HG02623 (cell line): ENCODE results near the gene ULK3.

Experiments
- ATAC-seq: cut with Tn5 transposase; IDR thresholded peaks from one replicate; pipeline ENCODE4 v1.9.1; 2021; ENCODE audit warnings: moderate library complexity; ENCODE audit not compliant: unreplicated experiment

The ULK3 gene

DNA sequence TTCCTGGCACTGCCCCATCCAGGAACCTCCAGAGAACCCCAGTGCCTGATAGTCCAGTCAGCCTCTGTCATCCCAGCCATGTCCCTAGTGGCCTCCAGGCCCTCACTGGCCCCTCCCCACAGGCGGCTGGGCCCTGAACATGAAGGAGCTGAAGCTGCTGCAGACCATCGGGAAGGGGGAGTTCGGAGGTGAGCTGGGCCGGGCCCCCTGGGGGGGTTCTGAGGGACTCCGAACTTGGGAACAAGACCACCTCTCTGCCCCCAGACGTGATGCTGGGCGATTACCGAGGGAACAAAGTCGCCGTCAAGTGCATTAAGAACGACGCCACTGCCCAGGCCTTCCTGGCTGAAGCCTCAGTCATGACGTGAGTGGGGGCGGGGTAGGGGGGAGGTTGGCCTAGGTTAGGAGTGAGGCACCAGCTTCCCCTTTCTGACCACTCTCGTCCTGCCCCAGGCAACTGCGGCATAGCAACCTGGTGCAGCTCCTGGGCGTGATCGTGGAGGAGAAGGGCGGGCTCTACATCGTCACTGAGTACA lies 42.3 kb downstream of the ULK3 start:
- ATAC-seq = no peak

DNA sequence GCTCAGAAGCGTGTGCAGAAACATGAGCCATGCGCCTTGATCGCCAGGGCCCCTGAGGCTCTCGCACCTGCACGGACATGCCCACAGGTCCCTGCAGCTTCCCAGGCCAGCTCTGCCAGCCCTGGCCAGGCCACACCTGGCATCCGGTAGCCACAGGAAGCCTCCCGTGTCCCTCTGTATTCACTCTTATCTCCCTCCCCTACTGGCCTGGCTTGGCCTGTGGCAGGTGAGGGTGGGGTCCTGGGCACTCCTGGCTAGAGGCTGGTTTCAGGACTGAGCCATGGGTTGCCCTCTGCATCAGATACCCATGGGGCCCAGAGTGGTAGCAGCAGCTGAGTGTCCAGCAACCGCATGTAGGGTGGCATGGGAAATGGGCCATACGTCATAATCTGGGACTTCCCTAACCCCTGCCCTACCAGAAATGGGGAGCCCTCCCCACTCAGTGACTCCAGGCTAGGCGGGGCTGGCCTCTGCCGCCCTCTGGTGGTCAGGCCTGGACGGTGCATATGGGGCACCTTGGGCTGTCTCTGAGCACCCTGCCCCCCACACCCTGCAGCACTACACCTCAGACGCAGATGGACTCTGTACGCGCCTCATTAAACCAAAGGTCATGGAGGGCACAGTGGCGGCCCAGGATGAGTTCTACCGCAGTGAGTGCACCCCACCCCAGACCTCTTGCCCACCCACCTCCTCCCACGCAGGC lies 42.9 kb downstream of the ULK3 start:
- peak; percentile 69 for ATAC-seq

DNA sequence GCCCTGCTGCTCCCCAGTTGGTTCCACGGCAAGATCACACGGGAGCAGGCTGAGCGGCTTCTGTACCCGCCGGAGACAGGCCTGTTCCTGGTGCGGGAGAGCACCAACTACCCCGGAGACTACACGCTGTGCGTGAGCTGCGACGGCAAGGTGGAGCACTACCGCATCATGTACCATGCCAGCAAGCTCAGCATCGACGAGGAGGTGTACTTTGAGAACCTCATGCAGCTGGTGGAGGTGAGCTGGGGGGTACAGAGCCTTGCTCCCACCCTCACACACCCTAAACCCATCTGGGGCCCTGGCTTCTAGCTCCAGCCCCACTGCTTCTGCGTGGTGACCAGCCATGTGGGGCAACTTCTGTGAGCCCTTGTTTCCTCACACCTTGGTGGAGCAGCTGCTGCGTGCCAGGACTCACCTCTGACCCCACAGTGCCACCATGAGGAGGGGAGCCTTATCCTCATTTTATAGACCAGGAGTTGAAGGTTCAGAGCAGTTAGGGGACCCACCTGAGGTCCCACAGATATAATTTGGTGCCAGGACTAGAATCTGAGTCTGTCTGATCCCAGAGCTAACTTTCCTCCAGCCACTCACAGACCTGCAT lies 43.6 kb downstream of the ULK3 start:
- ATAC-seq = no peak

DNA sequence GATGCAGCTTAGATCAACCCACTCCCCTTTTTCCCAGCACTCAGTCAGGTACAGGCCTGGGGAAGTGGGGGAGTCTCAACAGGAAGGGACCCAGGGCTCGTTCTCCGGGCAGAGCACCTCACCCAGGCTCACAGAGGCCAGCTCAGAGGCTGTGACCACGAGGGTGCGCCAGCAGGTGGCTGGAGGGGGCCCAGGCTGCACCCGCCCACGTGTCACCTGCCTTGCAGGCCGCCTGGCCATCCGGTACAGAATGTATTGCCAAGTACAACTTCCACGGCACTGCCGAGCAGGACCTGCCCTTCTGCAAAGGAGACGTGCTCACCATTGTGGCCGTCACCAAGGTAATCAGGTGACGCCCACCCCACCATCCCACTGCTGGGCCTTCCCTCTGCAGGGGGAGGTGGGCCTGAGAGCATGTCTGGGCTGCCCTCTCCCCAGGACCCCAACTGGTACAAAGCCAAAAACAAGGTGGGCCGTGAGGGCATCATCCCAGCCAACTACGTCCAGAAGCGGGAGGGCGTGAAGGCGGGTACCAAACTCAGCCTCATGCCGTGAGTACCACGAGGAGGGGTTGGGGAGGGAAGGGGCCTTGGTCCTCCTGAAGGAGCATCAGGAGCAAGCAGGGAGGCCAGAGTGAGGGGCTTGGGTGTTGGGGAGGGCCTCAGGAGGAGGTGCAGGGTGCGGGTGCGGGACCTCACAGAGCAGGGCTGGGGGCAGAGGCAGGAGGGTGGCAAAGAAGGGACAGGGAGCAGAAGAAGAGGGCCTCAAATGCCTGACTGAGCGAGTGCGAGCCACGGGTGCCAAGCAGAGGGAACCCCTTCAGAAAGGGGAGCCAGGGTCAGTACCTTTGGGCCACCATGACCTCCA lies 44.3 kb downstream of the ULK3 start:
- no peak for ATAC-seq

DNA sequence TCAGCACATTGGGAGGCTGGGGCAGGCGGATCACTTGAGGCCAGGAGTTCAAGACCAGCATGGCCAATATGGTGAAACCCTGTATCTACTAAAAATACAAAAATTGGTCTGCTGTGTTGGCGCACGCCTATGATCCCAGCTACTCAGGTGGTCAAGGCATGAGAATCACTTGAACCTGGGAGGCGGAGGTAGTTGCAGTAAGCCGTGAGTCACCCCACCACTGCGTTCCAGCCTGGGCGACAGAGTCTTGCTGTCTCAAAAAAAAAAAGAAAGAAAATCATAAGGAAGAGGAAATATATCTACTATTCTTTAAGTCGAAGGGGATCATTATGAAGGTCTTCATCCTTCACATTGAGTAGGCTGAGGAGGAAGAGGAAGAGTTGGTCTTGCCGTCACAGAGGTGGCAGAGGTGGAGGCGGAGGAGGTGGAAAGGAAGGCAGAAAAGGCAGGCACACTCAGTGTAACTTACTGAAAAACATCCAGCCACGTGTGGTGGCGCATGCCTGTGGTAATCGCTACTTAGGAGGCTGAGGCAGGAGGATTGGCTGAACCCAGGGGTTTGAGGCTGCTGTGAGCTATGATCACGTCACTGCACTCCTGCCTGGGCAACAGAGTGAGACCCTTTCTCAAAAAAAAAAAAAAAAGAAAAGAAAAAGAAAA lies 46.9 kb downstream of the ULK3 start:
- ATAC-seq = no peak

DNA sequence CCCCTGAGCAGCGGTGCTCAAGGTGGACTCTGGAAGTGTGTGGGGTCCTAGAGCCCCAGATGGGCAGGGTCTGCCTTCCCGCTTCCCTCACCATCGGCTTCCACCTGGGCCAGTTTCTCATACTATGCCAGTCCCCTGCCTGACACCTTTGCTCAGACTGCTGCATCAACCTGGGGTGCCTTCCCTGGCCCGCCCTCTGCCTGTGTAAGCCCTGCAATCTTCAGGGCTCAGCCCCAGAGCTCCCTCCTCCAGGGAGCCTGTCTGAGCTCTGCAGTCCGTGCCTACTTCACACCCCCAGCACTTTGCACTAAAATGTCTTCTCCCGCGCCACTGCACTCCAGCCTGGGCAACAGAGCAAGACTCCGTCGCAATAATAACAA lies 48.0 kb downstream of the ULK3 start:
- ATAC-seq = no peak

DNA sequence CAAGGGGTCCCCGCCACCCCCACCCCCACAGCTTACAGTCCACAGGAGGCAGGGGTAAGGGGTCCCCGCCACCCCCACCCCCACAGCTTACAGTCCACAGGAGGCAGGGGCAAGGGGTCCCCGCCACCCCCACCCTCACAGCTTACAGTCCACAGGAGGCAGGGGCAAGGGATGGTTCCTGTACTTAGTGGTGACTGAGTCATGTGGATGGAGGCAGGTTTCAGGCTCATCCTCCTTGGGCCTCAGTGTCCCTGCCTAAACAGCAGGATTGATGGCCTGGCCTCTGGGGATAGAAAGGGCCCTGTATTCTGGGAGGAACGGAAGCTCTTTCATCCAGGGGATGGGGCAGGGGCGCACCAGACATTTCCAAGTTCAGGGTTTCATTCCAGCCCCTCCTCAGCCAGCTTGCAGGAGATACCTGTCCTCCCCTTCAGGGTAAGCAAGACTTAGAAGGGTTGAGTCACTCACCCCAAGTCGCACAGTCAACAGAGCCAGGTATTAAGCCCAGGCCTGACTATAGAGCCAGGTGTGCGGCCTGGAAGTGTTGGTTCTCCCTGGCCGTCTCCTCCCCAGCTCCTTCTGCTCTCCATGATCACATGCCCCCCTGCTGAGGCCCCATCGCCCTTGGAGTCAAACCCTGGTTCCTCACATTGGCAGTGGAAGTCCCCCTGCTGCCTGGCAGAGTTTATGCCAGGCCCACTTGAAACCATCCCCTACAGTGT lies 48.5 kb downstream of the ULK3 start:
- no peak for ATAC-seq

DNA sequence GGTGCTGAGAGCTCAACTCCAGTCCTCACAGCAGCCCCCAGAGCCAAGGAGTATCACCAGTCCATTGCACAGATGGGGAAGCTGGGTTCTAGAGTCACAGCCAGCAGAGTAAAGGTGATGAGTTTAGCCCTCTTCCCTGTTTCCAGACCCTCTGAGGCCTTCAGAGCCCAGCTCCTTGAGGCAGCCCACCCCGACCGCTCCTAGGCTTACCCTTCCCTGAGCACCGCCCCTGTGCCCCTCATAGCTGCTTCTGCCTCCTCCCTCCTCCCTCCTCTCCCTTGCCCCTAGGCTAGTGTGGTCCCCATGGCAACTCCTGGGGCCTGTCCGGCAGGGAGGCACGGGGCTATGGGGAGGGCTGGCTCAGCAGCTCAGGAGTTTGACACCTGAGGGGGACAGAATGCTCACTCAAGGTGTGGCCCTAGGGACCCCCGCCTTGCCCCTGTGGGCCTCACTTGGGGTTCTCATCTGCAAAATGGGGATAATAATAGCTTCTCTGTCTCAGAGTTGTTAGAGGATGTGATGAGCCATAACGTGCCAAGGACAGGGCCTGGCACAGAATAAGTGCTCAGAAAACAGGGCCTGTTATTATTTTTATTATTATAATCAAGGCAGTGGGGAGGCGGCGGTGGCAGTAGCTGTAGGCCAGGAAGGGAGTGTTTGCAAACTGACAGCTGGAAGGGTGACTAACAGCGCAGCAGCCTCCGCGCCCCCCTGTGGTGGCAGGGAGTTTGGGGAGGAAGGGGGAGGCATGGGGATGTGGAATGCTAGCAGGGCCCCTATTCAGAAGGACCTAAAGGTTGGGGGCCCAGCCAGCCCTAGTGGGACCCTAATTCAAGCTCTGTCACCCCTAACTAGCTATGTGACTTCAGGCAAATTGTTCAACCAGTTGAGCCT lies 49.6 kb downstream of the ULK3 start:
- ATAC-seq = no peak

DNA sequence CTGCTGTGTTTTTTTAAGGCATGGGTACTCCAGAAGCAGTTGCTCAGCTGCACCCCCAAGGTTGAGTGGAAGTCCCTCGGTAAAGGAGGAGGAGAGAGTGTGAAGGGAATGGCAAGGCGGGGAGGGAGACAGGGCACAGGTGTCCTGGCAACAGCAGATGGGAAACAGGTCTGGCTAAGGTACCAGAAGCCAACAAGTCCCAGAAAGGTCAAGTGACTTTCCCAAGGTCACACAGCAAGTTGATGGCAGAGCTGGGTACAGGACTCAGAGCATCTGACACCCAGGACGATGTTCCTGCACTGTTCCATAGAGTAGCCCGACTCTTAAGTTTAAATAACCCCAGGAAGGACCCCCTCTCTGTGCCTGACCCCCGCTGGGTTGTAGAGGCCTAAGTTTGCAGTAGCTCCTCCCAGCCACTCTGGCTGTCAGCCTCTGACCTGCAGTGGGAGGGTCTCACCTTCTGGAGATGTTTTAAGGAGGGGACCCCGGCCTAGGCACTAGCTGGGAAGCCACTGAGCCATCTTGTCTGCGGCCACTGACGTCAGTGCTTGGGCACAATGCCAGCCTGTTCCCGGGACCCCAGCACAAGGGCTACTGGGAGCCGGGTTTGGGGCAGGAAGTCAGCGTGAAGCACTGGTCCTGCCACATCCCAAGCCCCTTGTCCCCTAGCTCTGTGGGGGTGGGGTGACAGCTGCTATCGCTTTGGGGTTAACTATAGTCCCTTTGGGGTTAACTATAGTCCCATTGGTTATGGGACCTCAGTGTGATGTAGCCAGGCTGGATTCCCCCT lies 50.5 kb downstream of the ULK3 start:
- no peak for ATAC-seq

DNA sequence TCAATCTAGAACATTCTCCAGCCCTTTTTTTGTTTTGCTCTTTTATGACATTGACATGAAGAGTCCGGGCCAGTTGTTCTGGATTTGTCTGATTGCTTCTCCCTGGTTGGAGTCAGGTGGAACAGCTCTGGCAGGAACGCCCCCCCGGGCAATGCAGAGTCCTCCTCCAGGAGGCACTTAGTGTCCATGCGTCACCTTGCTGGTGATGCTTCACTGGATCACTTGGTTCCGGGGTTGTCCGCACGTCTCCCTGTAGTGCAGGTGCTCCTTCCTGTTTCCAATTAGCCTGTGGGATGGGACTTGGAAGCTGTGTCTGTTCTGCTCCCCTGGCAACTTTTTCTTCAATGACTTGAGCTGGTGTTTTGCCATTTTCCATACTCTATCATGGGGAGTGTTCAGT lies 51.3 kb downstream of the ULK3 start:
- no peak for ATAC-seq

DNA sequence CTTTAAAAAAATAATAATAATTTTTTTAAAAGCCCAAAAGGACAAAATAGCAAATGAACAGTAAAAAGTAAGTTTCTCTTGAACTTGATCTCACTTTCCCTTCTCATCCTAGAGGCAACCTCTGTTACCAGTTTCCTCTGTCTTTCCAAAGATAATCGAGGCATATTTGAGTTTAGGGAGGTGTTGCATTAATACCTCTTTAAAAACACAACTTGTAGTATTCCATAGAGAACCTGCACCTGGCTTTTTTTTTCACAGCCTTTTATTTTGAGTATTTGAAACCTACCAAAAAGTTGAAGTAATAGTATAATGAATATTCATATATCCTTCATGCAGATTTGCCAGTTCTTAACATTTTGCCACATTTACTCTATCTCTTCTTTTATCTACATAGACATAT lies 51.9 kb downstream of the ULK3 start:
- no peak for ATAC-seq

DNA sequence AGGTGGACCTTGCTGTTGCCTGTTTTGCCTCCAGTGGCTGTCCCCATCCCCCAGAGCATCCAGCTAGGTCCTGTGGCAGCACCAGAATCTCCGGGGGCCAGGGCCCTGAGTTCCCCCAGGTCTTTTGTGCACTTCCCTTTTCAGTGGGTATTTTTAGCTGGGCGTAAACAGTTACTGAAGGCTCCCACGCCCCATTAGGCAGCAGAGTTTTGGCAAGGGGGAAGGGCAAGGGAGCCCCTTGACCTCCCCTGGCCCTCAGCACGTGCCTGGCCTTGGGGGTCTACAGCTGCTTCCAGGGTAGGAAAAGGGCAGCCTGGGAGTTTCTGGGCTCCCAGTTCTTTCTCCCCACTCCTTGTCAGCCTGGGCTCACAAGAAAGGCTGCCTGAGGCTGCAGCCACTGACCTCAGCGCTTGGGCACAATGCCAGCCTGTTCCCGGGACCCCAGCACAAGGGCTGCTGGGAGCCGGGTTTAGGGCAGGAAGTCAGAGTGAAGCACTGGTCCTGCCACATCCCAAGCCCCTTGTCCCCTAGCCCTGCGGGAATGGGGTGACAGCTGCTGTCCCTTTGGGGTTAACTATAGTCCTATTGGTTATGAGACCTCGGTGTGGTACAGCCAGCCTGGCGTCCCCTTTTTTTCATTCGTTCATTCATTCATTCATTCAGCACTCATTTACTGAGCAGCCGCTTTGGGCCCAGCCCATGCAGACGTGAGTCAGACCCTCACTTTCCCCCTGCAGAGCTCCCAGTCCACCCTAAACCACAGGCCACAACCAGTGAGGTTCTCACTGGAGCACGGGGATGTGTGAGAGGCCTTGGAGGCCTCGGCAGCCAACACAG lies 52.7 kb downstream of the ULK3 start:
- no peak for ATAC-seq

DNA sequence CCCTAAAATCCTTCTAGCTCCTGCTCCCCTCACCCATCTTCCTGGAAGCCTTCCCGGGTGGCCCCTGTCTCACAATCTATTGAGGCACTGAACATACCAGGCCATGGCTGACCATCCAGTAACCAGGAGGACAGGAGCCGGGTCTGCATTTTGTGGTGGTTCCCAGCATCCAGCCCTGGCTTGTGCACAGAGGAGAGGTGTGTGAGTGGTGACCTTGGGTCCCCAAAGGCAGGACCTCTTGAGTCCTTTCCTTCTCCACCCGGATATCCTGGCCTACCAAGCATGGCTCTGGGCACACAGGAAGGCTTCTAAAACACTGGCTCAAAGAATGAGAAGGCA lies 53.2 kb downstream of the ULK3 start:
- no peak for ATAC-seq

DNA sequence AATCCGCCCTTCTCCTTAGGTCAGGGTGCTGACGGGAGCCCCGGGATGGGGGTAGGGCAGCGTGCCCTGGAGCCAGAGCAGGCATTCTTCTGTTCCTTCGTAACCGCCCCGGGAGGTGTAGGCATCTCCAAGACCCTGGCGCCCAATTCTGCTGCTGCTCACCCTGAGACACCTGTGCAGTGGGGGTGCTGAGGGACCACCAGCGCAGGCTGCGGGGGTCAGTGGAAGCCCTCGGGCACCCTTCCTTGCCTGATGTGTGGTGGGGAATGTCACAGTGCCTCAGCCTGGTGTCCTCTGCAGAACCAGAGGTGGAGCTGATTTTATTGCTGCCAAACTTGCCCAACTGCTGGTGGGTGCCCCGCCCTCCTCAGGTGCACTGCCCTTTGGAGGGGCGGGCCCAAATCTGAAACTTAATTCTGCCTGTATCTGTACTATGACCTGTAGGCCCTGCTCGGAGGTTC lies 53.8 kb downstream of the ULK3 start:
- no peak for ATAC-seq

DNA sequence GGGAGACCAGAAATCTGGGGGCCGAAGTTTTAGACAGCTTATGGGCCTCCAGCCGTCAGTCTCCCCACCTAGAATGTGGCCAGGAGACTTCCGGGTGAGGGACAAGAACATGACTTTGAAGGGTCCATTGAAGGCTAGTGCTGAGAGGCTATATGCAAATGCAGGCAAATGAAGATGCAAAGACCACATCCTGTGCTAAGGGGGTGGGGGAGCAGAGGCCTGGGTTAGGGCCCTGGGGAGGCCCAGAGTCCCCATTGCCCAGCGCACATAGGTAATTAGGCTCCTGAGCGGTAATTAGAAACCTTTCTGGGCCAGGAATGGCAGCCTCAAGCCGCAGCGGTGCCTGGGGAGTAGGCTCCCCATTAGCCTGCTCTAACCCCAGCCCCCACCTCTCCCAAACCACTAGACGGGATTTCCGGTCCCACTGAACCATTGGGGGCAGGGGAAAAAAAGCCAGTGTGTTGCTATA lies 54.2 kb downstream of the ULK3 start:
- peak; percentile 21 for ATAC-seq

DNA sequence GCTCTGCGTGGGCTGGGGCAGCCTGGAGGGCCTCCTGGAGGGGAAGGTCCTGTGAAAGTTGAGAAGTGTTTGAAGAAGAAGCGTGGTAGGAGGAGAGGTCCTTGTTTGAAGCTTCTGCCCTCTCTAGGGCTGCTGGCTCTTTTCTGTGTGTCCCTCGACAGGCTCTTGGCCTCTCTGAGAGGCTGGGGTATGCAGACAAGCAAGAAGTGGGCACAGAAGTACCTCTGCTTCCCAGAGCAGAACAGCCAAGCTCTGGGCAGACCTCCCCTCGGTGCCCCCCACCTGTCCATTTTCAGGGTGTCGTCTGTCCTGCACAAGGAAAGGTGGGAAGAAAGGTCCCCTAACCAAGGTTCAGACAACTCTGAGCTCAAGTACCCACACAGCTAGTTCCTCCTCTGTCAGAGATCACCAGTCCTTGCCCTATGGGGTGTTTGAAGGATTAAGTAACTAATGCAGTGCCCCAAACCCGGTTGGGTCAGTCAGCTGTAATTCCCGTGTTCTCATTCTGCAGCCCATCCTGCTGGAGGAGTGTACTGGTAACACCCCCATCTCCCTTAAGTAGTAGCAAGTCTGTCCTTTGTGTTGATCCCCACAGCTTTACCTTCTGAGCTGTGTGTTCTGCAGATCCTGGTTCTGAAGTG lies 54.8 kb downstream of the ULK3 start:
- ATAC-seq = no peak
